ENCODE results near the gene CCDC157. TPM values are rescaled to one million over a fixed set of nuclear protein-coding genes. Genes with fewer than 3 reads are reported as not detected.
A peak's percentile ranks its signal among the peaks of the same experiment; 100 is the strongest.

The CCDC157 gene
- total RNA-seq, 1 experiment from 2014 or later: 3.5 TPM

GRCh38 chr22:30383061-30383460 is 26.3 kb downstream of the CCDC157 start:
- no peak overlapping the region for H3K4me2 ChIP-seq (ENCODE audit: low read length)
- CTCF ChIA-PET: no interaction called here
- no peaks in the 10 kb centered on the region for H3K79me2 ChIP-seq (ENCODE audit: low read length)
- H3K9me3 ChIP-seq (ENCODE audit: low read length): no peaks in the 10 kb centered on the region
- ATAC-seq (no peak), DNase-seq (no peak)
- peaks cover 8% of the 10 kb centered on the region; the same call in 1 of the 2 replicates for H3K4me1 ChIP-seq (ENCODE audit: insufficient read depth, low read length)
- no peak overlapping the region for H2AFZ ChIP-seq (ENCODE audit: low read length)
- no peak overlapping the region for H3K27ac ChIP-seq (ENCODE audit: low read length)
- intact Hi-C loops (cut with micrococcal nuclease): no loop called here
- no peaks in the 10 kb centered on the region for H3K9me2 ChIP-seq (replicated peaks; ENCODE audit: low read length)
- H3F3A ChIP-seq (ENCODE audit: low read length, unreplicated experiment): no peaks in the 10 kb centered on the region
- no peaks in the 10 kb centered on the region for H3K27me3 ChIP-seq (ENCODE audit: low read length)
- TF ChIP-seq EZH2 (IDR thresholded peaks at IDR 0.05; ENCODE audit: low read length, unreplicated experiment) (no peak), CTCF (conservative IDR thresholded peaks at IDR 0.05; ENCODE audit: low read depth, low read length) (no peak), EZH2phosphoT487 (IDR thresholded peaks at IDR 0.05; ENCODE audit: borderline replicate concordance, low read length) (no peak)
- H3K4me3 ChIP-seq (ENCODE audit: low read length): no peak overlapping the region
- no TSS peak for BruUV-seq (replicated peaks)
- POLR2A ChIA-PET (ENCODE audit: unreplicated experiment): no interaction called here
- H4K20me1 ChIP-seq (ENCODE audit: low read length): no peaks in the 10 kb centered on the region
- H3K36me3 ChIP-seq (ENCODE audit: low read depth, low read length): no peaks in the 10 kb centered on the region
- H3K9ac ChIP-seq (ENCODE audit: low read length): no peak overlapping the region

GRCh38 chr22:30385942-30386341 is 29.1 kb downstream of the CCDC157 start:
- ChIA-PET POLR2A (ENCODE audit: unreplicated experiment) (no interaction called here), CTCF (no interaction called here)
- no peak overlapping the region for H2AFZ ChIP-seq (ENCODE audit: low read length)
- H3K27me3 ChIP-seq (ENCODE audit: low read length): no peaks in the 10 kb centered on the region
- no peaks in the 10 kb centered on the region for H4K20me1 ChIP-seq (ENCODE audit: low read length)
- DNase-seq: no peak
- BruUV-seq (replicated peaks): TSS peak; percentile 61
- no peaks in the 10 kb centered on the region for H3K9me3 ChIP-seq (ENCODE audit: low read length)
- H3K9me2 ChIP-seq (replicated peaks; ENCODE audit: low read length): no peaks in the 10 kb centered on the region
- TF ChIP-seq EZH2 (IDR thresholded peaks at IDR 0.05; ENCODE audit: low read length, unreplicated experiment): no peak
- TF ChIP-seq EZH2phosphoT487 (IDR thresholded peaks at IDR 0.05; ENCODE audit: borderline replicate concordance, low read length): no peak
- TF ChIP-seq CTCF (conservative IDR thresholded peaks at IDR 0.05; ENCODE audit: low read depth, low read length): no peak
- peak overlapping the region; percentile 95 for H3K4me2 ChIP-seq (ENCODE audit: low read length)
- intact Hi-C loops (cut with micrococcal nuclease): no loop called here
- no peaks in the 10 kb centered on the region for H3F3A ChIP-seq (ENCODE audit: low read length, unreplicated experiment)
- H3K36me3 ChIP-seq (ENCODE audit: low read depth, low read length): no peaks in the 10 kb centered on the region
- no peak overlapping the region for H3K27ac ChIP-seq (ENCODE audit: low read length)
- no peaks in the 10 kb centered on the region for H3K79me2 ChIP-seq (ENCODE audit: low read length)
- H3K9ac ChIP-seq (ENCODE audit: low read length): no peak overlapping the region
- peaks cover 8% of the 10 kb centered on the region; the same call in 1 of the 2 replicates for H3K4me1 ChIP-seq (ENCODE audit: insufficient read depth, low read length)
- peak overlapping the region; percentile 76 for H3K4me3 ChIP-seq (ENCODE audit: low read length)
- ATAC-seq: no peak

- POLR2A ChIA-PET (ENCODE audit: unreplicated experiment): no interaction called here
- Histone ChIP-seq H3K9me2 (replicated peaks; ENCODE audit: low read length) (no peaks in the 10 kb centered on the region), H3K79me2 (ENCODE audit: low read length) (no peaks in the 10 kb centered on the region), H4K20me1 (ENCODE audit: low read length) (no peaks in the 10 kb centered on the region), H3K4me2 (ENCODE audit: low read length) (peak overlapping the region; percentile 95), H3K9me3 (ENCODE audit: low read length) (no peaks in the 10 kb centered on the region), H3K4me1 (ENCODE audit: insufficient read depth, low read length) (peaks cover 8% of the 10 kb centered on the region; the same call in 1 of the 2 replicates), H3K9ac (ENCODE audit: low read length) (peak overlapping the region; percentile 76), H3F3A (ENCODE audit: low read length, unreplicated experiment) (no peaks in the 10 kb centered on the region), H3K27me3 (ENCODE audit: low read length) (no peaks in the 10 kb centered on the region), H2AFZ (ENCODE audit: low read length) (peak overlapping the region; percentile 68), H3K4me3 (ENCODE audit: low read length) (peak overlapping the region; percentile 76), H3K36me3 (ENCODE audit: low read depth, low read length) (no peaks in the 10 kb centered on the region), H3K27ac (ENCODE audit: low read length) (no peak overlapping the region)
- CTCF ChIA-PET: no interaction called here
- no TSS peak for BruUV-seq (replicated peaks)
- DNase-seq: no peak
- intact Hi-C loops (cut with micrococcal nuclease): no loop called here
- ATAC-seq: no peak
- TF ChIP-seq EZH2 (IDR thresholded peaks at IDR 0.05; ENCODE audit: low read length, unreplicated experiment): no peak
- no peak for TF ChIP-seq EZH2phosphoT487 (IDR thresholded peaks at IDR 0.05; ENCODE audit: borderline replicate concordance, low read length)
- no peak for TF ChIP-seq CTCF (conservative IDR thresholded peaks at IDR 0.05; ENCODE audit: low read depth, low read length)
These were observed 29.8 kb downstream of the CCDC157 start for GRCh38 chr22:30386608-30386959.

Data from PC-3 (cell line).